ENCODE measurements around the gene CHST15. TPM values are rescaled to one million over a fixed set of nuclear protein-coding genes. Genes with fewer than 3 reads are reported as not detected.

Gene CHST15
- total and polyA plus RNA-seq, 2 of the 13 experiments (the other 11 are each of a cell fraction or from before 2014, with no cell fraction given), result 1.4 to 94.7 TPM

GRCh38 chr10:124132306-124132705 is 38.9 kb upstream of the CHST15 start (continued):
- TF ChIP-seq POLR2AphosphoS5 (IDR thresholded peaks at IDR 0.05; ENCODE audit: low read depth, low read length) (no peak), ZNF616 (CRISPR knock-in tag; IDR thresholded peaks at IDR 0.05; ENCODE audit: low read depth) (no peak), POGZ (CRISPR knock-in tag; IDR thresholded peaks at IDR 0.05) (no peak), ZNF564 (CRISPR knock-in tag; IDR thresholded peaks at IDR 0.05) (no peak), ZNF101 (CRISPR knock-in tag; IDR thresholded peaks at IDR 0.05; ENCODE audit: borderline replicate concordance, low read depth) (no peak), HNRNPH1 (optimal IDR thresholded peaks at IDR 0.05; ENCODE audit: low read depth, low read length) (no peak), SSRP1 (CRISPR knock-in tag; IDR thresholded peaks at IDR 0.05) (no peak), ZNF180 (CRISPR knock-in tag; IDR thresholded peaks at IDR 0.05; ENCODE audit: borderline replicate concordance, low read depth) (no peak)
- TF ChIP-seq, protein P1, sequence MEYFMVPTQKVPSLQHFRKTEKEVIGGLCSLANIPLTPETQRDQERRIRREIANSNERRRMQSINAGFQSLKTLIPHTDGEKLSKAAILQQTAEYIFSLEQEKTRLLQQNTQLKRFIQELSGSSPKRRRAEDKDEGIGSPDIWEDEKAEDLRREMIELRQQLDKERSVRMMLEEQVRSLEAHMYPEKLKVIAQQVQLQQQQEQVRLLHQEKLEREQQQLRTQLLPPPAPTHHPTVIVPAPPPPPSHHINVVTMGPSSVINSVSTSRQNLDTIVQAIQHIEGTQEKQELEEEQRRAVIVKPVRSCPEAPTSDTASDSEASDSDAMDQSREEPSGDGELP (IDR thresholded peaks at IDR 0.05; ENCODE audit: borderline replicate concordance, low read depth), result no peak
- TF ChIP-seq, protein P2, sequence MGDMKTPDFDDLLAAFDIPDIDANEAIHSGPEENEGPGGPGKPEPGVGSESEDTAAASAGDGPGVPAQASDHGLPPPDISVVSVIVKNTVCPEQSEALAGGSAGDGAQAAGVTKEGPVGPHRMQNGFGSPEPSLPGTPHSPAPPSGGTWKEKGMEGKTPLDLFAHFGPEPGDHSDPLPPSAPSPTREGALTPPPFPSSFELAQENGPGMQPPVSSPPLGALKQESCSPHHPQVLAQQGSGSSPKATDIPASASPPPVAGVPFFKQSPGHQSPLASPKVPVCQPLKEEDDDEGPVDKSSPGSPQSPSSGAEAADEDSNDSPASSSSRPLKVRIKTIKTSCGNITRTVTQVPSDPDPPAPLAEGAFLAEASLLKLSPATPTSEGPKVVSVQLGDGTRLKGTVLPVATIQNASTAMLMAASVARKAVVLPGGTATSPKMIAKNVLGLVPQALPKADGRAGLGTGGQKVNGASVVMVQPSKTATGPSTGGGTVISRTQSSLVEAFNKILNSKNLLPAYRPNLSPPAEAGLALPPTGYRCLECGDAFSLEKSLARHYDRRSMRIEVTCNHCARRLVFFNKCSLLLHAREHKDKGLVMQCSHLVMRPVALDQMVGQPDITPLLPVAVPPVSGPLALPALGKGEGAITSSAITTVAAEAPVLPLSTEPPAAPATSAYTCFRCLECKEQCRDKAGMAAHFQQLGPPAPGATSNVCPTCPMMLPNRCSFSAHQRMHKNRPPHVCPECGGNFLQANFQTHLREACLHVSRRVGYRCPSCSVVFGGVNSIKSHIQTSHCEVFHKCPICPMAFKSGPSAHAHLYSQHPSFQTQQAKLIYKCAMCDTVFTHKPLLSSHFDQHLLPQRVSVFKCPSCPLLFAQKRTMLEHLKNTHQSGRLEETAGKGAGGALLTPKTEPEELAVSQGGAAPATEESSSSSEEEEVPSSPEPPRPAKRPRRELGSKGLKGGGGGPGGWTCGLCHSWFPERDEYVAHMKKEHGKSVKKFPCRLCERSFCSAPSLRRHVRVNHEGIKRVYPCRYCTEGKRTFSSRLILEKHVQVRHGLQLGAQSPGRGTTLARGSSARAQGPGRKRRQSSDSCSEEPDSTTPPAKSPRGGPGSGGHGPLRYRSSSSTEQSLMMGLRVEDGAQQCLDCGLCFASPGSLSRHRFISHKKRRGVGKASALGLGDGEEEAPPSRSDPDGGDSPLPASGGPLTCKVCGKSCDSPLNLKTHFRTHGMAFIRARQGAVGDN (CRISPR knock-in tag; IDR thresholded peaks at IDR 0.05), result no peak

Measured in HepG2 (cell line).